HEK293T (cell line): ENCODE data around the gene PHLDA1.
"Not testable (repeated sequence)": the region's sequence is repeated elsewhere in the genome, so short reads cannot be mapped to it uniquely, and the experiment has no call there.

ENCODE experiments used
- CTCF ChIA-PET: fragments of 350-600 bp; formaldehyde crosslinking; extraction: SDS; loops from one replicate; lab custom pipeline; 2021; ENCODE audit warnings: antibody characterized with exemption, inconsistent platforms; lab: Yijun Ruan, JAX
- POLR2A ChIA-PET: fragments of 350-600 bp; formaldehyde crosslinking; extraction: SDS; loops from one replicate; lab custom pipeline; 2020; ENCODE audit warnings: antibody characterized with exemption, inconsistent platforms; lab: Yijun Ruan, JAX
- DNase-seq: peaks from one replicate; pipeline ENCODE4 v3.0.0; 2012; ENCODE audit warnings: mixed read lengths; ENCODE audit errors: extremely low spot score
- ARNT ChIP-seq: fragments of 450-650 bp; IDR thresholded peaks from 2 replicates; pipeline ENCODE4 v1.6.1; 2017; ENCODE audit warnings: mild to moderate bottlenecking
- BHLHE40 ChIP-seq: fragments of 450-650 bp; IDR thresholded peaks from 2 replicates; pipeline ENCODE4 v1.6.1; 2016; ENCODE audit warnings: mild to moderate bottlenecking, moderate library complexity, borderline replicate concordance
- CTBP1 ChIP-seq: fragments of 450-650 bp; IDR thresholded peaks from 2 replicates; pipeline ENCODE4 v1.6.1; 2016; ENCODE audit warnings: borderline replicate concordance
- ELF4 ChIP-seq: fragments of 450-650 bp; IDR thresholded peaks from 2 replicates; pipeline ENCODE4 v1.6.1; 2017; ENCODE audit warnings: antibody characterized with exemption
- FOXA1 ChIP-seq: fragments of 450-650 bp; IDR thresholded peaks from 2 replicates; pipeline ENCODE4 v1.6.1; 2016; ENCODE audit warnings: mild to moderate bottlenecking
- FOXK2 ChIP-seq: fragments of 450-650 bp; IDR thresholded peaks from 2 replicates; pipeline ENCODE4 v1.6.1; 2016; ENCODE audit warnings: mild to moderate bottlenecking
- FOXM1 ChIP-seq: fragments of 450-650 bp; IDR thresholded peaks from 2 replicates; pipeline ENCODE4 v1.6.1; 2017; ENCODE audit warnings: mild to moderate bottlenecking, borderline replicate concordance
- HDGF ChIP-seq: fragments of 450-650 bp; IDR thresholded peaks from 2 replicates; pipeline ENCODE4 v1.6.1; 2017; ENCODE audit warnings: antibody characterized with exemption, borderline replicate concordance
- L3MBTL2 ChIP-seq: fragments of 450-650 bp; conservative IDR thresholded peaks from 2 replicates; pipeline ENCODE4 v1.6.1; 2016; ENCODE audit warnings: mild to moderate bottlenecking
- NFRKB ChIP-seq: fragments of 450-650 bp; IDR thresholded peaks from 2 replicates; pipeline ENCODE4 v1.6.1; 2016; ENCODE audit warnings: mild to moderate bottlenecking, moderate library complexity
- SP1 ChIP-seq: fragments of 450-650 bp; IDR thresholded peaks from 2 replicates; pipeline ENCODE4 v1.6.1; 2017
- SUZ12 ChIP-seq: fragments of 450-650 bp; IDR thresholded peaks from 2 replicates; pipeline ENCODE4 v1.6.1; 2016; ENCODE audit warnings: mild to moderate bottlenecking
- TARDBP ChIP-seq: fragments of 450-650 bp; IDR thresholded peaks from 2 replicates; pipeline ENCODE4 v1.6.1; 2016
- ZNF384 ChIP-seq: fragments of 450-650 bp; IDR thresholded peaks from 2 replicates; pipeline ENCODE4 v1.6.1; 2016
- TF ChIP-seq, protein P1 (sequence below): fragments of 450-650 bp; IDR thresholded peaks from 2 replicates; pipeline ENCODE4 v1.6.1; 2016

Gene PHLDA1

DNA sequence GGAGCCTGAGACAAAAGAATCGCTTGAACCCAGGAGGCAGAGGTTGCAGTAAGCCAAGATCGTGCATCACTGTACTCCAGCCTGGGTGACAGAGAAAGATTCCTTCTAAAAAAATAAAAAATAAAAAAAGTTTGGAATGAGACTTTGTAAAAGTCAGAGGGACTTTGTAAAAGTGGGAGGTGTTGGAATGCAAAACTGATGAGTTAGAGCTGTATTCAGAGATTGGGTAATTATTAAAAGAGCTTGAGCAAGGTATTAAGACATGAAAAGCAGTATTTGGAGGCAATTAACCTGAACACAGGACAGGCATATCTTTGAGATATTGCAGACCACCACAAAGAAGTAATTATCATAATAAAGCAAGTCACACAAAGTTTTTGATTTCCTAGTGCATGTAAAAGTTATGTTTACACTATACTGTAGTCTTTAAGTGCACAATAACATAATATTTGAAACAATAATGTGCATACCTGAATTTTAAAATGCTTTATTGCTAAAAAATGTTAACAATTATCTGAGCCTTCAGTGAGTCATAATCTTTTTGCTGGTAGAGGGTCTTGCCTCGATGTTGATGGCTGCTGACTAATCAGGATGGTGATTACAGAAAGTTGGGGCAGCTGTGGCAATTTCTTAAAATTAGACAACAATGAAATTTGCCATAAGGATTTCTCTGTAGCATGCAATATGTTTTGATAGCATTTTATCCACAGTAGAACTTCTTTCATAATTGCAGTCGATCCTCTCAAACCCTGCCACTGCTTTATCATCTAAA is 33.1 kb downstream of the PHLDA1 start:
- TF ChIP-seq SP1 (no peak), FOXM1 (no peak), L3MBTL2 (no peak), NFRKB (no peak), CTBP1 (no peak), FOXK2 (no peak), SUZ12 (no peak)
- TF ChIP-seq, protein P1, sequence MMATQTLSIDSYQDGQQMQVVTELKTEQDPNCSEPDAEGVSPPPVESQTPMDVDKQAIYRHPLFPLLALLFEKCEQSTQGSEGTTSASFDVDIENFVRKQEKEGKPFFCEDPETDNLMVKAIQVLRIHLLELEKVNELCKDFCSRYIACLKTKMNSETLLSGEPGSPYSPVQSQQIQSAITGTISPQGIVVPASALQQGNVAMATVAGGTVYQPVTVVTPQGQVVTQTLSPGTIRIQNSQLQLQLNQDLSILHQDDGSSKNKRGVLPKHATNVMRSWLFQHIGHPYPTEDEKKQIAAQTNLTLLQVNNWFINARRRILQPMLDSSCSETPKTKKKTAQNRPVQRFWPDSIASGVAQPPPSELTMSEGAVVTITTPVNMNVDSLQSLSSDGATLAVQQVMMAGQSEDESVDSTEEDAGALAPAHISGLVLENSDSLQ, result no peak
- no peak for DNase-seq
- POLR2A ChIA-PET, result no interaction called here
- CTCF ChIA-PET, result no interaction called here

DNA sequence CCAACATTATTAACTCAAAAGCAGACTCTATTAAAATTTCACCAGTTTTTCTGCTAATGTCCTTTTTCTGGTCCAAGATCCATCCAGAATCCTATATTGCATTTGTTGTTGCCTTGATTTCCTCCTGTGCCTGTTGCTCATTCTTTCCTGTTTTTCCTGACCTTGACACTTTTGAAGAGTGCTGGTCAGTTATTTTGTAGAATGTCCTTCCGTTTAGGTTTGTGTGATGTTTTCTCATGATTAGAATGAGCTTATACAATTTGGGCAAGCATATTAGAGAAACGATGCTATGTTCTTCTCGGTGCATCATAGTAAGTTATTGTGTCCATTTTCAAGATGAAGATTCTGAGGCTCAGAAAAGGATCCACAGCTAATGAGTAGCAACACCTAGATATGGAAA is 33.9 kb downstream of the PHLDA1 start:
- DNase-seq, result no peak
- ChIA-PET POLR2A (no interaction called here), CTCF (no interaction called here)
- no peak for TF ChIP-seq NFRKB
- no peak for TF ChIP-seq SP1
- TF ChIP-seq L3MBTL2, result no peak
- no peak for TF ChIP-seq ARNT
- TF ChIP-seq TARDBP, result no peak

DNA sequence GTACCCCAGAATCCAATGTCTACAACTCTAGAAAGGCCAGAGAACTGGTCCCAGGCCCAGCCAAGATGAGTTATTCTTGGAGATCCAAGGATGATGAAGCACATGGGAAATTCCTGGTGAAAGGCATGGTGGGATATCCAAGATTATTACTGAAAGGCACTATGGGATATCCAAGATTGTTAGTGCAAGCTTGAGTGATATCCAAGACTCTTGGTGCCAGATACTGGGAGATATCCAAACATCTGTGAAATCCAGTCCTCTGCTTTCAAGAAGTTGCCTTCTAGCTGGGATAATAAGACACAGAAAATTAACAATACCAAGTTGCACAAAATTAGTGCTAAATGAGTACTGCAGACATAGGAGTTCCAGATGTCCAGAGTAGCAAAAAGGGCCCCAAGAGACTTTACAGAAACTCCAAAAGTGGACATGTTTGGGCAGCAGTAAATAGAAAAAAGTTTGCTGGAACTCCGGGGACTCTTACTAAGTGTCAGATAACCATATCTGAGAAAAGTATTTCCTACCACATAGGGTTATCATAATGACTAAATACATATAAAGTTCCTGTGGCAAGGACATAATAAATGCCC is 34.6 kb downstream of the PHLDA1 start:
- no peak for DNase-seq
- TF ChIP-seq TARDBP, result no peak
- TF ChIP-seq, protein P1, result no peak
- TF ChIP-seq NFRKB, result no peak
- no peak for TF ChIP-seq ELF4
- ChIA-PET CTCF (no interaction called here), POLR2A (no interaction called here)

DNA sequence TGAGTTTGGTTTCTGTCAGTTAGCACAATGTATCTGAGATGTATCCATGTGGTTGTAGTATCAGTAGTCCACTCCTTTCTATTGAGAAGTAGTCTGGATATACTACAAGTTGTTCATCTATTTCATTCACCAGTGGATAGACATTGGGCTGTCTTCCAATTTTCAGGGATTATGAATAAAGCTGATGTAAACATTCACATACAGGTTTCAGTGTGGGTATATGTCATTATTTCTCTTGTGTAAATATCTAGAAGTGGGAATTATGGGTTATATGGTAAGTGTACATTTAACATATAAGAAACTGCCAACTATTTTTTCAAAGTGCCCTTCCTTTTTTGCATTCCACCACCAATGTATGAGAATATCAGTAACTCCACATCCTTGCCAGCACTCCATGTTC is 35.9 kb downstream of the PHLDA1 start:
- TF ChIP-seq ZNF384, result no peak
- TF ChIP-seq ELF4, result no peak
- TF ChIP-seq FOXK2, result no peak
- CTCF ChIA-PET, result interaction anchor here (0.7 kb wide), 1 partner anchor 14 kb away, joined by 3 read pairs; no protein-coding TSS in a partner anchor
- DNase-seq, result no peak
- POLR2A ChIA-PET, result no interaction called here

DNA sequence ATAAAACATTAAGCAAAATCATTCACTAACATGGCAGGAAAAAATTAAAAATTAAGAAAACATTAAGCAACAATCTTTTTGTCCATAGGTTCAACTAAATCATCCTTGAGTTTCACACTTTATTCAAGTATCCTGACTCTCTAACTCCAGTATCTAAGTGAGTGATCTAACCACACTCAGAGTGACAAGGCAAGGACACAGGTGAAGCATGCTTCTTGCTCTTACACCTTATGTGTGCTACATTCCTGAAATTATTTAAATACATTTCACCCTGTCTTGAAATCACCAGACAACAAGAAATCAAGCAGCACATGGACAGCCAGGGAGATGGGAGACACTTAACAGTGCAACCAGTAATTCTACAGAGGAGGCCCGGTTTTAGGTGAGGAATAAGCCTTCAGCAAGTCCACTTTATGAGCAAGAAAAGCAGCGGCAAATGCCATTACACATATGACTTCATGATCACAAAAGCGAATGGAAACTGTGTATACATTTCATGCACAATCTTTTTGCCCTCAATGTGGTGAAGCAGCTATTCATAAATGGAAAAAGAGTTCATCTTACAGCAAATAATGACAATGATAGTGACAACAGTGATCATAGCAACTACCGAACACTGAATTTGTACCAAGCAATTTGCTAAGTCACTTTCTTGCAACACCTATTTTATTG is 37.4 kb downstream of the PHLDA1 start:
- no peak for TF ChIP-seq SP1
- DNase-seq, result no peak
- CTCF ChIA-PET, result no interaction called here
- POLR2A ChIA-PET, result no interaction called here

DNA sequence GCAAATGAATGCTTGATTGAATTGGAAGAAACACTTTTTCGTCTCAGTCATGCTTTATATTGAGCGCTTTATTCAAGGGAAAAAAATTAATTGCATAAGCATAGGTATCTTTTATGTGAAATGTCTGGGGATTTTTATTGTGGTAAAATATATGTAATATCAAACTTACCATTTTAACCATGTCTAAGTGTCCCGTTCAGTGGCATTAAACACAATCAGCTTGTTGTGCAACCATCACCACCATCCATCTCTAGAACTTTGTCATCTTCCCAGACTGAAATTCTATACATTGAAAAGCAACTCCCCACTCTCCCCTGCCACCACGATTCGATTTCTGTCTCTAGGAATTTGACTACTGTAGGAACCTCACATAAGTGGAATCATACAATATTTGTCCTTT is 39.8 kb downstream of the PHLDA1 start:
- no peak for TF ChIP-seq SUZ12
- TF ChIP-seq ARNT, result no peak
- no peak for TF ChIP-seq FOXK2
- no peak for TF ChIP-seq L3MBTL2
- TF ChIP-seq ELF4, result no peak
- TF ChIP-seq HDGF, result no peak
- TF ChIP-seq ZNF384, result no peak
- no peak for TF ChIP-seq SP1
- CTCF ChIA-PET, result no interaction called here
- DNase-seq, result no peak
- POLR2A ChIA-PET, result no interaction called here

DNA sequence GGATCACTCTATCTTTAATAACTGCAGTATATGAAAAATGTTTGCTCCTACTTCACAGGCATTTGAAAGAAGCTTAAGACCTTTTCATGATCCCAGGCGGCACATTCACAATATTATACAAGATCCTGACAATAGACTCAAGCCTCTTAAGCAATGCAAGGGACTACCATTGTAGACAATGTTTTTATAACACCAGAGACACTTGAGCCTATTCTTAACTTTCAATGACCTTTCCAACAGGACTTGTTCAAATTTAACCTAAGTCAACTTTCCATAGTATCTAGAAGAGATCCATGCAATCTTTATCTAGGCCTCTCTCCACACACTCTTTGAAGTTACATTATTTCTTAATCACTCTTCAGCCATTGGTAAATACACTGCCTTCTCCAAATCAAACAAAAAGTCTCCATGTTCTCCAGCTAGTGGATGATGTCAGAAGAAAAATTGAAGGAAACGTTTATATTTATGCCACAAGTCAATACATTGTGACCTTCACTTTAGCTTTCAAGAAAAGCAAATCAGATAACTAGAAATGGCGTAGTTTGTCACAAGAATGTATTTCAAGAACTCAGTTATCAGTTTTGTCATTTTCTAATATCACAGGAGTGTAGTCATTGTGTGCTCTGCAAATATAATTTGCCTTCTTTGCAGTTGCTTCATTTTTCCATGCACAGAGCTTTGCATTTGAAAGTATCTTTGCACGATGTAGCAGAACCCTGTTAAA is 41.2 kb downstream of the PHLDA1 start:
- CTCF ChIA-PET, result no interaction called here
- POLR2A ChIA-PET, result no interaction called here
- DNase-seq, result no peak
- TF ChIP-seq SUZ12, result no peak
- TF ChIP-seq FOXM1, result no peak
- TF ChIP-seq ZNF384, result no peak
- TF ChIP-seq FOXA1, result no peak
- TF ChIP-seq ARNT, result no peak
- TF ChIP-seq SP1, result no peak
- no peak for TF ChIP-seq FOXK2
- no peak for TF ChIP-seq BHLHE40
- TF ChIP-seq NFRKB, result no peak
- no peak for TF ChIP-seq L3MBTL2

DNA sequence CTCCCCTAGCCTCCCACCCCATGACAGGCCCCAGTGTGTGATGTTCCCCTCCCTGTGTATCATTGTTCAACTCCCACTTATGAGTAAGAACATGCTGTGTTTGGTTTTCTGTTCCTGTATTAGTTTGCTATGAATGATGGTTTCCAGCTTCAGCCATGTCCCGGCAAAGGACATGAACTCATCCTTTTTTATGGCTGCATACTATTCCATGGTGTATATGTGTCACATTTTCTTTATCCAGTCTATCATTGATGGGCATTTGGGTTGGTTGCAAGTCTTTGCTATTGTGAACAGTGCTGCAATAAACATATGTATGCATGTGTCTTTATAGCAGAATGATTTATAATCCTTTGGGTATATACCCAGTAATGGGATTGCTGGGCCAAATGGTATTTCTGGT is 43.9 kb downstream of the PHLDA1 start:
- POLR2A ChIA-PET, result not testable (repeated sequence)

More for the DNA sequence above, 43.9 kb downstream of the PHLDA1 start:
- CTCF ChIA-PET, DNase-seq: not testable (repeated sequence)
